NCI-H82 (cell line): ENCODE data around the gene DHFR.
"Not testable (repeated sequence)": the region's sequence is repeated elsewhere in the genome, so short reads cannot be mapped to it uniquely, and the experiment has no call there.

Experiments used
- DNase-seq: peaks from one replicate; lab custom pipeline; 2025; lab: John Stamatoyannopoulos, UW

The DHFR gene

GRCh38 chr5:80594810-80595209 lies 60.0 kb downstream of the DHFR start:
- DNase-seq, result no peak

GRCh38 chr5:80592761-80593160 lies 62.0 kb downstream of the DHFR start:
- no peak for DNase-seq

- no peak for DNase-seq
Measured at GRCh38 chr5:80592105-80592504, 62.7 kb downstream of the DHFR start.

GRCh38 chr5:80591352-80591751 lies 63.4 kb downstream of the DHFR start:
- DNase-seq, result no peak

- DNase-seq, result no peak
Measured at GRCh38 chr5:80590766-80591165, 64.0 kb downstream of the DHFR start.

- no peak for DNase-seq
Measured at GRCh38 chr5:80588858-80589540, 65.8 kb downstream of the DHFR start.

GRCh38 chr5:80584770-80585169 lies 70.0 kb downstream of the DHFR start:
- DNase-seq, result no peak

- DNase-seq, result not testable (repeated sequence)
Measured at GRCh38 chr5:80580291-80580690, 74.5 kb downstream of the DHFR start.

- DNase-seq, result no peak
Measured at GRCh38 chr5:80579050-80579449, 75.7 kb downstream of the DHFR start.

GRCh38 chr5:80577707-80578106 lies 77.1 kb downstream of the DHFR start:
- DNase-seq, result no peak

GRCh38 chr5:80576383-80576782 lies 78.4 kb downstream of the DHFR start:
- DNase-seq, result no peak
